Epithelial cell of esophagus (primary cell): Measurements from ENCODE around the gene GLT8D2.

ENCODE experiments used
- DNase-seq: peaks from one replicate; pipeline ENCODE4 v3.0.0; 2010; ENCODE audit warnings: low read depth
- H3K4me3 ChIP-seq: 2 replicates; pipeline ENCODE4 v1.5.1; 2011; ENCODE audit warnings: mild to moderate bottlenecking, low read length, control low read depth
- CTCF ChIP-seq: IDR thresholded peaks from 2 replicates; pipeline ENCODE4 v1.5.1; 2011; ENCODE audit warnings: low read depth, mild to moderate bottlenecking, low read length, control low read depth, inconsistent platforms; ENCODE audit not compliant: insufficient read depth; ENCODE audit errors: missing control alignments

The GLT8D2 gene

GRCh38 chr12:104054681-104055346 is 4.8 kb upstream of the GLT8D2 start:
- no peak overlapping the region for H3K4me3 ChIP-seq
- DNase-seq = no peak
- no peak for TF ChIP-seq CTCF

GRCh38 chr12:104050436-104050835 is 449 bp upstream of the GLT8D2 start:
- DNase-seq = no peak
- H3K4me3 ChIP-seq = peak overlapping the region; percentile 45
- no peak for TF ChIP-seq CTCF

GRCh38 chr12:104049278-104049902 is 597 bp downstream of the GLT8D2 start:
- TF ChIP-seq CTCF = no peak
- H3K4me3 ChIP-seq = peak overlapping the region; percentile 45
- peak; percentile 34 for DNase-seq

GRCh38 chr12:104048811-104049210 is 1.2 kb downstream of the GLT8D2 start:
- TF ChIP-seq CTCF = no peak
- no peak for DNase-seq
- no peak overlapping the region for H3K4me3 ChIP-seq

GRCh38 chr12:104048162-104048561 is 1.8 kb downstream of the GLT8D2 start:
- DNase-seq = no peak
- no peak for TF ChIP-seq CTCF
- no peak overlapping the region for H3K4me3 ChIP-seq

GRCh38 chr12:104046306-104046705 is 3.7 kb downstream of the GLT8D2 start:
- TF ChIP-seq CTCF = no peak
- H3K4me3 ChIP-seq = no peak overlapping the region

GRCh38 chr12:104044158-104044557 is 5.8 kb downstream of the GLT8D2 start:
- H3K4me3 ChIP-seq = no peak overlapping the region
- TF ChIP-seq CTCF = no peak
- DNase-seq = no peak

More at GRCh38 chr12:104046306-104046705, 3.7 kb downstream of the GLT8D2 start:
- DNase-seq = no peak
